ENCODE measurements around the gene HNRNPUL1. TPM values are rescaled to one million over a fixed set of nuclear protein-coding genes. Genes with fewer than 3 reads are reported as not detected.
A peak's percentile ranks its signal among the peaks of the same experiment; 100 is the strongest.

Gene HNRNPUL1
- total RNA-seq, 1 experiment from 2014 or later: 315 TPM

DNA sequence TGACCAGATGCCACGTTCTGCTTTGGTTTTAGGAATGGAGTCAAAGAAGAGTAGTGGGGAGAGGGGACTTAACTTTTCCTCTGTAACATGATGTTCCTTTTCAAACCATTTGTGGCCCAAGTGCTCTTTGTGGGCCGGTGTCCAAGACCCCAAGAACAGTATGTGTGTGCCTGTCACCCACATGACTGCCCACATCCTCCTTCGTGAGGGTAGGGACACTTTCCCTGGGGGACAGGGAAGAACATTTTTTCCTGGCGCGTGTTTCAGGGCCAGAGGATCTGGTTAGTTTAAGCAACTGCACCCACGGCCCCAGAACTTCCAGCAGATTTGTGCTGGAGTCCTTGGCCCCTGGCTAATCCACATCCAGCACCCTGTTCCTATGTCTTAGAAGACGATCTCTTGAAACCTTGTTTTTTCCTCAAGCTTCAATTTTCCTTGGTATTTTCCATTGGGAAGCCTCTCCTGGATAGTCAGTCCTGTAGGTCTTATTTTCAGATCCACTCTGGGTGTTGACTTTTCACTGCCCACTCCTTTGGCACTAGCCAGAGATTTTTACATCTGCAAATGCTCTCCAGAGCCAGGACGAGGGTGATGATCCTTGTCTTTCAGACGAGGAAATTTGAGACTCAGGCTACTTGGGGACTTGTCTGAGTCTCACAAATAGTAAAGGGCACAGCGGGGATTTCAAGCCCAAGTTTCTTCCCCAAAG is 35.0 kb downstream of the HNRNPUL1 start:
- DNase-seq: no peak
- no peaks in the 10 kb centered on the region; the same call in 1 of the 2 replicates for H3K27me3 ChIP-seq (ENCODE audit: insufficient read depth, low read length)
- Mint-ChIP-seq H3K9me3 (no peaks in the 10 kb centered on the region), H3K36me3 (ENCODE audit: insufficient read depth in 1 of 3, low read depth in 3 of 3) (peaks cover 69 to 100% (median 97%) of the 10 kb centered on the region in 3 experiments), H3K4me3 (no peak overlapping the region), H3K27ac (peak overlapping the region in 1 of 3 experiments; percentile 54; a peak in 3 of 7 replicates), H3K27me3 (ENCODE audit: low read depth) (no peaks in the 10 kb centered on the region), H3K4me1 (no peaks in the 10 kb centered on the region)
- no peak overlapping the region for H3K56ac ChIP-seq (ENCODE audit: insufficient read length, low read depth, low read length)
- no peak overlapping the region for H3K18ac ChIP-seq (ENCODE audit: insufficient read length, low read depth, low read length)
- no peak overlapping the region for H4K8ac ChIP-seq (replicated peaks; ENCODE audit: insufficient read length, low read depth, low read length)
- no peaks in the 10 kb centered on the region for H3K79me2 ChIP-seq (ENCODE audit: insufficient read depth, low read length)
- no peak overlapping the region for H3K4me2 ChIP-seq (ENCODE audit: insufficient read depth, insufficient read length, low read length)
- no peak overlapping the region for H3K4ac ChIP-seq (ENCODE audit: low read depth, low read length)
- H4K91ac ChIP-seq (ENCODE audit: insufficient read length, low read depth, low read length): no peak overlapping the region
- H2AFZ ChIP-seq (ENCODE audit: low read length): no peak overlapping the region
- H2BK12ac ChIP-seq (ENCODE audit: insufficient read length, low read depth, low read length): no peak overlapping the region
- H3K14ac ChIP-seq (ENCODE audit: insufficient read depth, low read length): no peak overlapping the region
- no peak overlapping the region for H2AK5ac ChIP-seq (ENCODE audit: insufficient read length, low read length)
- no peak overlapping the region for H3K27ac ChIP-seq (ENCODE audit: insufficient read length, low read depth, low read length)
- no peak overlapping the region for H2BK15ac ChIP-seq (ENCODE audit: low read depth, low read length)
- H2BK20ac ChIP-seq (ENCODE audit: low read depth, low read length, poor library complexity, severe bottlenecking): no peak overlapping the region
- no peaks in the 10 kb centered on the region for H4K20me1 ChIP-seq (ENCODE audit: control insufficient read depth, insufficient read depth, insufficient read length)
- no peaks in the 10 kb centered on the region for H3K79me1 ChIP-seq (ENCODE audit: insufficient read depth, low read depth, low read length, poor library complexity, severe bottlenecking)
- H3K4me1 ChIP-seq (ENCODE audit: insufficient read depth, low read length): no peaks in the 10 kb centered on the region
- TF ChIP-seq, protein P1, sequence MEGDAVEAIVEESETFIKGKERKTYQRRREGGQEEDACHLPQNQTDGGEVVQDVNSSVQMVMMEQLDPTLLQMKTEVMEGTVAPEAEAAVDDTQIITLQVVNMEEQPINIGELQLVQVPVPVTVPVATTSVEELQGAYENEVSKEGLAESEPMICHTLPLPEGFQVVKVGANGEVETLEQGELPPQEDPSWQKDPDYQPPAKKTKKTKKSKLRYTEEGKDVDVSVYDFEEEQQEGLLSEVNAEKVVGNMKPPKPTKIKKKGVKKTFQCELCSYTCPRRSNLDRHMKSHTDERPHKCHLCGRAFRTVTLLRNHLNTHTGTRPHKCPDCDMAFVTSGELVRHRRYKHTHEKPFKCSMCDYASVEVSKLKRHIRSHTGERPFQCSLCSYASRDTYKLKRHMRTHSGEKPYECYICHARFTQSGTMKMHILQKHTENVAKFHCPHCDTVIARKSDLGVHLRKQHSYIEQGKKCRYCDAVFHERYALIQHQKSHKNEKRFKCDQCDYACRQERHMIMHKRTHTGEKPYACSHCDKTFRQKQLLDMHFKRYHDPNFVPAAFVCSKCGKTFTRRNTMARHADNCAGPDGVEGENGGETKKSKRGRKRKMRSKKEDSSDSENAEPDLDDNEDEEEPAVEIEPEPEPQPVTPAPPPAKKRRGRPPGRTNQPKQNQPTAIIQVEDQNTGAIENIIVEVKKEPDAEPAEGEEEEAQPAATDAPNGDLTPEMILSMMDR (conservative IDR thresholded peaks at IDR 0.05): no peak
- H2BK120ac ChIP-seq (ENCODE audit: low read depth, low read length, poor library complexity, severe bottlenecking): no peak overlapping the region
- H3K9ac ChIP-seq (ENCODE audit: extremely low read depth, insufficient read length, low read length): no peak overlapping the region
- no peak overlapping the region for H2BK5ac ChIP-seq (ENCODE audit: insufficient read length, low read length)
- H3T11ph ChIP-seq (ENCODE audit: low read length): no peak overlapping the region
- no peaks in the 10 kb centered on the region for H3K23me2 ChIP-seq (ENCODE audit: insufficient read length, low read depth, low read length, poor library complexity, severe bottlenecking)
- WGBS (ENCODE audit: extremely low coverage, insufficient read length, low lambda C conversion rate): no CpG with 5 or more reads among the region's 10 CpGs
- no peak overlapping the region for H4K5ac ChIP-seq (ENCODE audit: insufficient read length, low read depth, low read length)
- H3K9me3 ChIP-seq (ENCODE audit: control insufficient read depth, low read depth, low read length): no peaks in the 10 kb centered on the region
- no peak overlapping the region for H3K23ac ChIP-seq (ENCODE audit: insufficient read length, low read depth, low read length)

Data from H9 (cell line).